Fibroblast of skin of back (primary cell): ENCODE measurements around the gene HSP90AA1.
A peak's percentile ranks its signal among the peaks of the same experiment; 100 is the strongest.
"Not testable (repeated sequence)": the region's sequence is repeated elsewhere in the genome, so short reads cannot be mapped to it uniquely, and the experiment has no call there.

Experiments
- DNase-seq: peaks from one replicate; pipeline ENCODE4 v3.0.0-alpha.2; 2013

HSP90AA1 gene

DNA sequence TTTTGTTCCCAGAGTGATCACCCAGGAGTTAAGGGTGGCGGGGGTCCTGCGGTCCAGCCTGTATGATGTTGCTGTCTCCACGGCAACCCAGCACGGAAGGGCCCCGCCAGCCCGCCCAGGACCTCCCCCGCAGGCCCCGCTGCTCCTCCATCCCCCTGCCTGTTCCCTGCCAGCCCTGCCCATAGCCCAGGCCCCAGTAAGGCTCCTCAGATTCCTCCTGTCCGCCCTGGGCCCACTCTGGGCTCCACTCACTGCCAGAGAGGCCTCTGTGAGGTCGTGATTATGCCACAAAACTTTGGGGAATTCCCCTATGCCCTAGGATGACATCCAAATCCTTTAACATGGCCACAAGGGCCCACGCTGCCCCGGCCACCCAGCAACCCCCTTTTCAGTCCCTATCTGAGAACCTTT is 20.8 kb downstream of the HSP90AA1 start:
- no peak for DNase-seq

GRCh38 chr14:102064590-102064989 is 22.3 kb downstream of the HSP90AA1 start:
- DNase-seq, result not testable (repeated sequence)

DNA sequence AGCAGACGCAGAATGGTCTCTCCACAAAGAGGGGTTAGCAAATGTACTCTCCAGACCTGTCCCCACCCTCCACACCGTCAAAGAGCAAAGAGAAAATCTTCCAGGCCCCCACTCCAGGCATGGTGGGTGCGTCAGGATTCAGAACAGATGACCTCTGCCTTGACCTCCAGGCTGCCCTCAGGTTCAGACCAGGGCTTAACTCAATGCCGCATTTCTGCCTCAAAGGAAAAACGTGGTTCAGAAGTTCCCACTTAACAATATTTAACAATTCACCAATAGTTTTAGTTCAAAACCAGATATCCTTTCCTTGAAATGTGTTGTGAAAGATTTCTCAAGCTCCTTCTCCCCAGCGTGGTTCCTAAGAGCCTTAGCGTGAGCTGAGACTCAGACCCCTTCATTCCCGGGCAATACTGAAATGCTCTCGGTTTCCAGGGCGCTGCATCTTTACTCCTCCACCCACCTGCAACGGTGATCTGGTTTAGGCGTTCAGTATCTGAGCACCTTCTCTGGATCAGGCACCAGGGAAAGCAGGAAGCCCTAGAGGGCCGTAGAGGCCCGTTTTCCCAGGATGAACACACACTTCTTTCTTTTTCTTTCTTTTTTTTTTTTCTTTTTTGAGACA is 22.9 kb downstream of the HSP90AA1 start:
- DNase-seq, result no peak

GRCh38 chr14:102063109-102063807 is 23.6 kb downstream of the HSP90AA1 start:
- DNase-seq, result peak; percentile 89

DNA sequence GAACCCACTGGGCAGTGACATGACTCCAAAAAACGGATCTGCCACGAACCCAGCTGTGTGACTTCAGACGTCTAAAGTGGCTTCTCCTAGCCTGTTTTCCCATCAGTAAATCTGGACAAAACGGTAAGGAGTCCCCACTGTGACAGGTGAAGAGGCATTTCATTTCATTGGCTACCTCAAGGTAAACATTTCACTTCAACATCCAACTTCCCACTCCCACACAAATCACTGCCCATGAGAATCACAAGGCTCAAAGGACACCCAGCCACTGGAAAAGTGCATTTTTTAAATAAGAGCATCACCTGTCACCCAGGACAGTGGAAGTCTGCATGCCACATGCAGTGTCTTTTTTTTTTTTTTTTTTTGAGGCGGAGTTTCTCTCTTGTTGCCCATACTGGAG is 27.9 kb downstream of the HSP90AA1 start:
- DNase-seq, result no peak

DNA sequence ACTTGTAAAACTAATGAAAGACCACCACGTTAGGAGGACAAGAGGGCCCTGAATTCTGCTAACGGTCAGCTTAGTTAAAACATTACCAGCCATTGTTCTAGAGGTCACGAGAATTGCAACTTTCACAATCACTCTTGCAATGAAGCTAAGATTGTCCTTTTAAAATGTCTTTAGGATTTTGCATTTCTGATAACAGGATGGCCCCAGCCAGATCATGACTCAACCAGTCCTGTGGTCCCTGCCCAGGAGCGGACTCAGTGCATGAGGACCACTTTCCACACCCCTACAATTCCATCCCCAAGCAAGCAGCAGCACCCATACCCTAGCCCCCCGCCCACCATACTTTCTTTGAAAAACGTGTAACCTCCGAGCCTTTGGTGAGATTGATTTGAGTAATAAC is 28.7 kb downstream of the HSP90AA1 start:
- DNase-seq, result no peak

DNA sequence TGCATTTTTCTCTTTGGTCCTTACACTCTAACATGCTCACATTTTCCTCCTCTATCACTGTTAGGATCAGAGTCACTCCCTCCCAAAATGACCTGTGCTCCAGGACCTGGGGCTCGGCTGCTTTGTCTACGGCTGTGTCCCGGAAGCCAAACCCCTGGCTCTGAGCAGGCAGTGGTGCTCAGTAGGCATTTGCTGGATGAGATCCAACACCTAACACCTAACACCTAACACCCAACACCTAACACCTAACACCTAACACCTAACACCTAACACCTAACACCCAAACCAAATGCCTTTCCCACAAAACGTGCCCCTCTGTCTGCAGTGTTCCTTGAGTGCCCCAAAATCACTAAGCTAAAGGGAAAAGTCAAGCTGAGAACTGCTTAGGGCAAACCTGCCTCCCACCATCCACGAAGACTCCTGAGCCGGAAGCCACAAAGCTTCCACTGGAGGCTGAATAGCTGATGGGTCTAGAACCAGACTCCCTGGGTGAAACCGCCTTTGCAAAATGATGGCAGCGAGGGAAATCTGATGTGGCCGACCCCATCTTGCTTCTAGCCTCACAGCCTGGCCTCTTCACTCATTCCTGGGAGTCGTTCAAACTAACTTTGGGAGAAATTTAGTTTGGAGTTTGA is 29.2 kb downstream of the HSP90AA1 start:
- DNase-seq, result no peak

GRCh38 chr14:102056694-102057442 is 30.0 kb downstream of the HSP90AA1 start:
- no peak for DNase-seq

DNA sequence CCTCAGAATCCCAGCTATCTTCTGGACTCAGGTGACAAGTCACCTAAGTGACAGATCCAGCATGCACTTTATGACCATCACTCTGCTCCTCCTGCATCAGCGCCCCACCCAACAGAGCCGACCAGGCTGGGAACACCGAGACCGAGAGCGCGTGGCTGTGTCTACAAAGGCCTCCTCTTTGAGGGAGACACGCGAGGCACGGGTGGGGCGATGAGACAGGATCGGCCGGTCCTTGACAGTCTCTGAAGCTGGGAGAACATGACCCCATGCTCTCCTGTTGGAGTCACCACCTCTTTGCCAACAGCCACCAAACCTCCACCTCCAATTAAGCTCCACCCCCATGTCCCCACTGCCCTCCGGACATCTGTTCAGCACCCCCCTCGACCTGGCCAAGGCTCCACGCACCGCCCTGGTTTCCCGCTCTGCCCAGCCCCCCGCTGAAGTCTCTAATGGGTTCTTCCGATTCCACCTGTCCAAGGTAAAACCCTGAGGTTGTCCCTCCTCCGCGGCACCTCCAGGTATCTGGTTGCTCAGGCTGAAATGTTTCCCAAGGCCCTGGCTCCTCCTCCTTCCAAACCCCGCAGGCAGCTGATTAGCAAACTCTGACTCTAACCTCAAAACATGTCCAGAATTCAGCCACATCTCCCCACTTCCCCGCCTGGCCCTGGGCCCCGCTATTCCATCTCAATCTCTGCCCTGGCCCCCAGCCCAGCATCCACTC is 31.5 kb downstream of the HSP90AA1 start:
- DNase-seq, result peak; percentile 37

- no peak for DNase-seq
These were observed 34.3 kb downstream of the HSP90AA1 start for GRCh38 chr14:102052522-102052921.

DNA sequence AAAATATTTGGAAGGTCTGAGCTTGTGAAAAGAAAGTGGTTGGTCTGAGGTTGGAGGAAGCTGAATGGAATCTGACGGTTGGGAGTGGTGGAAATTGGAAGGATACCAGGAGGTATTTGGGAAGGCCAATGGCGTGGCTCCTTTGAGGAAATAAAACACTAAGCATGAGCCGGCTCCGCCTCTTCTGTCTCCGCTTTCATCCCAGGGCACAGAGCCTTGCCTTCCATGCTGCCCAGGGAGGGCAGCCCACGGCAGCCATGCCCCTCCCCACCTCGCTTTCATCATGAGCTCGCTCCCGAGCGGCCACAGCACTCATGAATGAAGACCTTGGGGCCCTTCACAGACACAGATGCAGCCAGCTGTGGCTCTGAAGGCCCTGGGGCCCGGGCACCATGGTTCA is 36.2 kb downstream of the HSP90AA1 start:
- DNase-seq, result peak; percentile 74

- DNase-seq, result no peak
These were observed 36.8 kb downstream of the HSP90AA1 start for GRCh38 chr14:102050026-102050405.

DNA sequence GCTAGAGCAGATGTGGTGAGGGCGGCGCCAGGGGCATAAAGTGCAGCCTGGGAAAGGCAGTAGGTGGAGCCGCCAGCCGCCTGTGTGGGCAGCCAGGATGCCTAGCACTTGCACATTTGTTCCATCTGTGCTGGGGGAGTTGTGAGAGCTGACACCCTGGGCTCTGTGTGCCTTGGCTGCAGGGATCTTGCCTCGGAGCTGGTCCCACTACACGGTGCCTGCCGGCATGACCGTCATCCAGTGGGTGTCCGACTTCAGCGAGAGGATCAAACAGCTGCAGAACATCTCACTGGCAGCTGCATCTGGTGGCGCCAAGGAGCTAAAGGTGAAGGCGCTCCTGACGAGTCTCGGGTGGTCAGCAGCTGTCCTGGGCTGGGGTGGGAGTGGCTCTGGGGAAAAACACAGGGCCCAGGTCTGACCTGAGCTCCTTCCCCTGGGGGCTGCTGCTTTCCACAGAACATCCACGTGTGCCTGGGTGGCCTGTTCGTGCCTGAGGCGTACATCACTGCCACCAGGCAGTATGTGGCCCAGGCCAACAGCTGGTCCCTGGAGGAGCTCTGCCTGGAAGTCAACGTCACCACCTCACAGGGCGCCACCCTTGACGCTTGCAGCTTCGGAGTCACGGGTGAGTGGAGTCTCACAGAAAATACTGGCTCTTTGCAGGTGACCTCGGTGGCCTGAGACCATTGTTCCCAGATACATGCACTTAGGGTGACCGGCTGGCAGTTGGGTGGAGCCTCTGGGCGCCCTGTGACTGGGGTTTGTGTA is 37.4 kb downstream of the HSP90AA1 start:
- DNase-seq, result no peak

DNA sequence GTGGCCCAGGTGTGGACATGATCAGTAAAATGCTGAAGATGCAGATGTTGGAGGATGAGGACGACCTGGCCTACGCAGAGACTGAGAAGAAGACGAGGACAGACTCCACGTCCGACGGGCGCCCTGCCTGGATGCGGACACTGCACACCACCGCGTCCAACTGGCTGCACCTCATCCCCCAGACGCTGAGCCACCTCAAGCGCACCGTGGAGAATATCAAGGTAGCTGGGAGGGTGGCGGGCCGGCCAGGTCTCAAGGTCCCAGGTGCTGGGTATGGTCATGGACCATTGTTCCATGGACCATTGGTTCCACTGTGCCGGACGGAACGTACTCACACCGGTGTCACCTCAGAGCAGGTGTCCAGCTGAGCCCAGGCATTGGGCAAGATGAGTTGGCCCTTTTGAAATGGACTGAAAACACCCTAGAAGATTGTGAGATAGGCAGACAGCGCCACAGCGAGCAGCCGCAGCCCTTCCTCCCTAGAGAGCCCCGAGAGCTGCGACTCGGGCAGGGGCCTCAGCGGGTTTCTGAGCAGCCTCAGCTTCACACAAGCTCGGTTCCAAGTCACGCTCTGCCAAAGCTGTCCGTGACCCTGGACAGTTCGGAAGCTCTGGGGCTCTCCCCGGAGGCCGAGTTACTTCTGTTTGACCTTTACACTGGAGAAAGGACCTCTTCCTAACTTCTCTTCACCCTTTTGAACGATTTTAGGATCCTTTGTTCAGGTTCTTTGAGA is 38.9 kb downstream of the HSP90AA1 start:
- no peak for DNase-seq

- peak; percentile 62 for DNase-seq
These were observed 40.2 kb downstream of the HSP90AA1 start for GRCh38 chr14:102046337-102047278.

DNA sequence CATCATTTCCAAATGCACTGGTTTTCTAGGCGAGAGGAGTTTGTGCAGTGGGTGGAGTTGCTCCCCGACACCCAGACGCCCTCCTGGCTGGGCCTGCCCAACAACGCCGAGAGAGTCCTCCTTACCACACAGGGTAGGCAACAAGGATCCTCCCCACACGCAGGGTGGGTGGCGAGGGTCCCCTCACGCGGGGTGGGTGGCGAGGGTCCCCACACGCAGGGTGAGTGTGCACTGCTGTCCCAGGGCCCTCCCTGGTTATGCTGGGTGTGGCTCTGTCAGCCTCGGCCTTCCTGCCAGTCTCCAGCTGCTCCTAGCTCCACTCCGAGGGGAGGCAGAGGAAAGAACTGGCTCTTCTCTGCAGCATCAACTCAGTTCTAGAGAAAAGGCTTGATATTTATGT is 42.3 kb downstream of the HSP90AA1 start:
- DNase-seq, result no peak

DNA sequence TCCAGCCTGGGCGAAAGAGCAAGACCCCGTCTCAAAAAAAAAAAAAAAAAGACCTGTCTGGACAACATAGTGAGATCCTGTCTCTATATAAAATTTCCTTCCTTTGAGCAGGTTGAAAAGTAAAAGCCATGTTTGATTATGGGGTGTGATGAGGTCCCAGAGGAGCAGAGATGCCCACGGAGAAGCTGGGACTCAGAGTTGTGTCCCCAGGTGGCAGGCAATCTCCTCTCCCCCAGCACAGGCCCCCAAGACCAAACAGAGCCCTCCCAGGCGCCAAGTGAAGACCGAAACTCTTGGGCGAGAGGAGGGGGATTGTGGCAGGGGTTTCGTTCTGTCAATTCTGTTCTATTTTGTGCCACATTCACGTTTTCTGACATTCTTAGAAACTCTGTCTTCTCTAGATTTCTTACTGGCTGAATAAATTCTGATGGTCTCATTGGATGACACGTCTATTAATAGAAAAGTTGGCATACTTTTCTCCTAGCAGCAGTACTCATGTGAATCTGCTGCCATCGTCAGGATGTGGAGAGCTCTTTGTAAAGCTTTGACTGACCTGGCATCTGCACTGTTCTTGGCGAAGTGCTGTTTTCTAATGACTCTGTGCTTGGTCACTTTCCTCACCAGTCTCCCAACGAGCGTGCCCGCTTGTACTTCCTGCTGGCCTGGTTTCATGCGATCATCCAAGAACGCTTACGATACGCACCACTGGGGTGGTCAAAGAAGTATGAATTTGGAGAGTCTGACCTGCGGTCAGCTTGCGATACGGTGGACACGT is 43.4 kb downstream of the HSP90AA1 start:
- no peak for DNase-seq

- no peak for DNase-seq
These were observed 44.1 kb downstream of the HSP90AA1 start for GRCh38 chr14:102042699-102043098.

- no peak for DNase-seq
These were observed 46.7 kb downstream of the HSP90AA1 start for GRCh38 chr14:102040153-102040552.
